ENCODE measurements around the gene ARMH4. TPM values are rescaled to one million over a fixed set of nuclear protein-coding genes. Genes with fewer than 3 reads are reported as not detected.

ARMH4 gene
- polyA plus RNA-seq, 3 donors = 0.07 TPM; not detected in 2

DNA sequence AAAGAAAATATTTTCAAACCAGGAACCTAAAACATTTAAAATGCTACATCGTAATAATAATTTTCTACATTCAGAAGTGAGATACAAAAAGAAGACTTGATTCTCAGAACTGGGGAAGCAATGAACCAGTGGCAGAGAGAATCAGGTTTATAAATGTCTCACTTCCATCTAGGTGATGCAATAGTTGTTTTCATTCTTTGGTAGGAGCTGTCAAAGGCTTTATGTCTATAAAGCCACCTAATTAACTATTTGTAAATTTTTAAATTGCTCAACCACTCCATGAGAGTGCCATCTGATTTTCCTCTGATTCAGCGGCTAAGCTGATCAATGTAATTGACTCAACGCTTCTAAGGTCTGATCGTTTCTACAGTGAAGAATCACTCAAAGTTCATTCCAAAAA, 66.1 kb downstream of the ARMH4 start:
- DNase-seq = no peak
- peaks cover 2% of the 10 kb centered on the region in 3 donors for H3K27me3 Mint-ChIP-seq (ENCODE audit: low read depth in 3 of 3)
- no peak overlapping the region for H3K4me3 Mint-ChIP-seq
- Histone ChIP-seq H3K27me3 (ENCODE audit: control insufficient read depth in 2 of 2, insufficient read depth in 2 of 2, low read length in 2 of 2) (no peaks in the 10 kb centered on the region), H3K27ac (ENCODE audit: low read depth in 1 of 2, low read length in 2 of 2) (no peak overlapping the region), H3K9ac (ENCODE audit: insufficient read depth, low read length, poor library complexity, severe bottlenecking) (no peak overlapping the region), H3K4me1 (ENCODE audit: control insufficient read depth in 1 of 2, insufficient read depth in 2 of 2, low read length in 2 of 2) (no peaks in the 10 kb centered on the region), H3K9me3 (replicated peaks in 1 of 2; ENCODE audit: control insufficient read depth in 1 of 2, insufficient read depth in 1 of 2, low read length in 2 of 2) (no peaks in the 10 kb centered on the region), H3K36me3 (replicated peaks in 1 of 2; ENCODE audit: control insufficient read depth in 1 of 2, insufficient read depth in 2 of 2, low read length in 2 of 2) (no peaks in the 10 kb centered on the region), H3K4me3 (replicated peaks in 1 of 3; ENCODE audit: low read depth in 2 of 3, low read length in 3 of 3) (no peak overlapping the region), H3K4me2 (replicated peaks; ENCODE audit: extremely low read depth, low read length, poor library complexity, severe bottlenecking) (no peak overlapping the region), H4K20me1 (ENCODE audit: insufficient read depth, low read length) (no peaks in the 10 kb centered on the region), H2AFZ (ENCODE audit: insufficient read depth, low read depth, low read length, poor library complexity, severe bottlenecking) (no peak overlapping the region), H3K79me2 (ENCODE audit: insufficient read depth, low read length) (no peaks in the 10 kb centered on the region)
- no peaks in the 10 kb centered on the region for H3K9me3 Mint-ChIP-seq
- intact Hi-C loops (cut with micrococcal nuclease) = no loop called here
- TF ChIP-seq, protein P1, sequence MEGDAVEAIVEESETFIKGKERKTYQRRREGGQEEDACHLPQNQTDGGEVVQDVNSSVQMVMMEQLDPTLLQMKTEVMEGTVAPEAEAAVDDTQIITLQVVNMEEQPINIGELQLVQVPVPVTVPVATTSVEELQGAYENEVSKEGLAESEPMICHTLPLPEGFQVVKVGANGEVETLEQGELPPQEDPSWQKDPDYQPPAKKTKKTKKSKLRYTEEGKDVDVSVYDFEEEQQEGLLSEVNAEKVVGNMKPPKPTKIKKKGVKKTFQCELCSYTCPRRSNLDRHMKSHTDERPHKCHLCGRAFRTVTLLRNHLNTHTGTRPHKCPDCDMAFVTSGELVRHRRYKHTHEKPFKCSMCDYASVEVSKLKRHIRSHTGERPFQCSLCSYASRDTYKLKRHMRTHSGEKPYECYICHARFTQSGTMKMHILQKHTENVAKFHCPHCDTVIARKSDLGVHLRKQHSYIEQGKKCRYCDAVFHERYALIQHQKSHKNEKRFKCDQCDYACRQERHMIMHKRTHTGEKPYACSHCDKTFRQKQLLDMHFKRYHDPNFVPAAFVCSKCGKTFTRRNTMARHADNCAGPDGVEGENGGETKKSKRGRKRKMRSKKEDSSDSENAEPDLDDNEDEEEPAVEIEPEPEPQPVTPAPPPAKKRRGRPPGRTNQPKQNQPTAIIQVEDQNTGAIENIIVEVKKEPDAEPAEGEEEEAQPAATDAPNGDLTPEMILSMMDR (IDR thresholded peaks at IDR 0.05) = no peak
- H3K36me3 Mint-ChIP-seq = no peaks in the 10 kb centered on the region
- WGBS (ENCODE audit: insufficient coverage) = no CpG with 5 or more reads among the region's 4 CpGs
- peaks cover 7% of the 10 kb centered on the region for H3K4me1 Mint-ChIP-seq
- H3K27ac Mint-ChIP-seq = no peak overlapping the region

DNA sequence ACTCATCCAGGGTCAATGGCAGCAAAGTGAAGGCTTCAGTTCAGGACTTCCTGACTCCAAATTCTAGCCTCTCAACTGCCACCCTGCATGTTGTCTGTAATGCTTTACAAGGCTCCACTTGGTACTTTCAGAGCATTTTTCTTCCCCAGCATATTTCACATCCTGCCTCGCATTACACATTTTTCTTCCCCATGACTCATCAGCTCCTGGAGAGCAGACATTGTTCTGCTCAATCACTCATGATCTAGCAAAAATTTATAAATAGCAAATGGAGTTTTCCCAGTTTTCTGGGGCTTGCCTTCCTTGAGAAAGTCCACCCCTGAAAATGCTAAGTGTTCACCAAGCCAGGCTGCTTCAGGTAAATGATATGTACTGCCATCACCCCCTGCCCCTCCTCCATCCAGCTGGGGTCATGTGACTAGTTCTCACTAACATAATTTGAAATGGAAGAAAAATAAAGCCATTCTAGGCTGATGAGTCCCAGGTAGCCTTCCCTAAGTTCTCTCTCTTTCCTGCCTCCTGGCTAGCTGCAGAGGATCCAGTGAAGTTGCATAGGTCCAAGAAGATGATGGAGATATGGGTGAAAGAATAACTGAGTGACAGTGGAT, 69.4 kb downstream of the ARMH4 start:
- no peak overlapping the region for H3K4me3 Mint-ChIP-seq
- no peaks in the 10 kb centered on the region for H3K9me3 Mint-ChIP-seq
- Histone ChIP-seq H3K36me3 (replicated peaks in 1 of 2; ENCODE audit: control insufficient read depth in 1 of 2, insufficient read depth in 2 of 2, low read length in 2 of 2) (no peaks in the 10 kb centered on the region), H2AFZ (ENCODE audit: insufficient read depth, low read depth, low read length, poor library complexity, severe bottlenecking) (no peak overlapping the region), H3K27ac (ENCODE audit: low read depth in 1 of 2, low read length in 2 of 2) (no peak overlapping the region), H3K9me3 (replicated peaks in 1 of 2; ENCODE audit: control insufficient read depth in 1 of 2, insufficient read depth in 1 of 2, low read length in 2 of 2) (no peaks in the 10 kb centered on the region), H4K20me1 (ENCODE audit: insufficient read depth, low read length) (no peaks in the 10 kb centered on the region), H3K79me2 (ENCODE audit: insufficient read depth, low read length) (no peaks in the 10 kb centered on the region), H3K4me1 (ENCODE audit: control insufficient read depth in 1 of 2, insufficient read depth in 2 of 2, low read length in 2 of 2) (no peaks in the 10 kb centered on the region), H3K27me3 (ENCODE audit: control insufficient read depth in 2 of 2, insufficient read depth in 2 of 2, low read length in 2 of 2) (no peaks in the 10 kb centered on the region), H3K4me2 (replicated peaks; ENCODE audit: extremely low read depth, low read length, poor library complexity, severe bottlenecking) (no peak overlapping the region), H3K4me3 (replicated peaks in 1 of 3; ENCODE audit: low read depth in 2 of 3, low read length in 3 of 3) (no peak overlapping the region), H3K9ac (ENCODE audit: insufficient read depth, low read length, poor library complexity, severe bottlenecking) (no peak overlapping the region)
- no peak overlapping the region for H3K27ac Mint-ChIP-seq
- peak in 1 of 3 donors; percentile 26 for DNase-seq
- H3K36me3 Mint-ChIP-seq = no peaks in the 10 kb centered on the region
- H3K4me1 Mint-ChIP-seq = peaks cover 7% of the 10 kb centered on the region
- 0% methylated on average over 1 of the region's 1 CpG for WGBS (ENCODE audit: insufficient coverage)
- peaks cover 2% of the 10 kb centered on the region in 3 donors for H3K27me3 Mint-ChIP-seq (ENCODE audit: low read depth in 3 of 3)
- TF ChIP-seq, protein P1 (IDR thresholded peaks at IDR 0.05) = no peak
- intact Hi-C loops (cut with micrococcal nuclease) = no loop called here

All from CD14-positive monocyte (primary cell).